HEK293 (cell line): ENCODE results near the gene FBXO9.
A peak's percentile ranks its signal among the peaks of the same experiment; 100 is the strongest.

Experiments
- CTCF ChIA-PET: fragments of 350-600 bp; formaldehyde crosslinking; extraction: SDS; loops from one replicate; lab custom pipeline; 2021; ENCODE audit warnings: antibody characterized with exemption; lab: Yijun Ruan, JAX
- POLR2A ChIA-PET: fragments of 300-600 bp; formaldehyde crosslinking; extraction: SDS; loops from one replicate; lab custom pipeline; 2020; ENCODE audit warnings: antibody characterized with exemption, inconsistent platforms; lab: Yijun Ruan, JAX
- H3K27ac ChIP-seq: fragments of 200-500 bp; sonication (Bioruptor generic); 2 replicates; pipeline ENCODE4 v1.5.1; 2014; ENCODE audit warnings: low read depth, low read length, control low read depth, inconsistent platforms; ENCODE audit errors: extremely low read depth
- H3K36me3 ChIP-seq, 2 experiments: fragments of 200-500 bp in 1 of 2; sonication (Bioruptor generic) in 1 of 2; 1 replicate in 1 of 2; 2 replicates in 1 of 2; pipeline ENCODE4 v1.5.1; 2014 to 2017; ENCODE audit warnings: inconsistent platforms in 2 of 2, low read length in 2 of 2; ENCODE audit not compliant: control insufficient read depth in 2 of 2, insufficient read depth in 1 of 2
- H3K4me1 ChIP-seq: fragments of 200-500 bp; sonication (Bioruptor generic); 2 replicates; pipeline ENCODE4 v1.5.1; 2014; ENCODE audit warnings: mild to moderate bottlenecking, low read length, inconsistent platforms; ENCODE audit not compliant: control insufficient read depth, insufficient read depth
- H3K4me3 ChIP-seq: 2 replicates; pipeline ENCODE4 v1.5.1; 2011; ENCODE audit warnings: low read depth, mild to moderate bottlenecking, control low read depth, low read length, moderate library complexity
- H3K9me3 ChIP-seq: fragments of 200-500 bp; sonication (Bioruptor generic); 2 replicates; pipeline ENCODE4 v1.5.1; 2014; ENCODE audit warnings: low read depth, low read length, inconsistent platforms; ENCODE audit not compliant: control insufficient read depth, insufficient read depth
- OVOL3 ChIP-seq: fragments of 450-650 bp; formaldehyde crosslinking; IDR thresholded peaks from 2 replicates; pipeline ENCODE4 v1.5.1; 2016; ENCODE audit warnings: missing biosample characterization, missing genetic modification characterization
- SALL2 ChIP-seq: fragments of 450-650 bp; formaldehyde crosslinking; IDR thresholded peaks from 2 replicates; pipeline ENCODE4 v1.5.0; 2017; ENCODE audit warnings: missing biosample characterization, mild to moderate bottlenecking, missing genetic modification characterization, borderline replicate concordance
- SETDB1 ChIP-seq: IDR thresholded peaks from one replicate; pipeline ENCODE4 v1.6.1; 2017; ENCODE audit warnings: mild to moderate bottlenecking, low read length, moderate library complexity, mixed read lengths; ENCODE audit not compliant: insufficient read length
- ZBTB11 ChIP-seq: fragments of 450-650 bp; formaldehyde crosslinking; conservative IDR thresholded peaks from 2 replicates; pipeline ENCODE4 v1.5.1; 2016; ENCODE audit warnings: low read depth, missing biosample characterization, missing genetic modification characterization
- ZBTB44 ChIP-seq: fragments of 450-650 bp; IDR thresholded peaks from 2 replicates; pipeline ENCODE4 v1.5.1; 2018; ENCODE audit warnings: missing biosample characterization, mild to moderate bottlenecking, missing genetic modification characterization
- ZNF211 ChIP-seq: fragments of 450-650 bp; formaldehyde crosslinking; IDR thresholded peaks from 2 replicates; pipeline ENCODE4 v1.5.1; 2016; ENCODE audit warnings: low read depth, missing biosample characterization, missing genetic modification characterization
- ZNF585B ChIP-seq: fragments of 450-650 bp; formaldehyde crosslinking; IDR thresholded peaks from 2 replicates; pipeline ENCODE4 v1.5.1; 2016; ENCODE audit warnings: missing biosample characterization, missing genetic modification characterization
- ZSCAN30 ChIP-seq: fragments of 450-650 bp; IDR thresholded peaks from 2 replicates; pipeline ENCODE4 v1.5.1; 2018; ENCODE audit warnings: missing biosample characterization, mild to moderate bottlenecking, missing genetic modification characterization, moderate library complexity
- TF ChIP-seq, protein P1 (sequence below): fragments of 450-650 bp; formaldehyde crosslinking; conservative IDR thresholded peaks from 2 replicates; pipeline ENCODE4 v1.5.1; 2016; ENCODE audit warnings: low read depth, missing biosample characterization, missing genetic modification characterization
- TF ChIP-seq, protein P2 (sequence below): fragments of 450-650 bp; formaldehyde crosslinking; IDR thresholded peaks from 2 replicates; pipeline ENCODE4 v1.5.1; 2016; ENCODE audit warnings: missing biosample characterization, missing genetic modification characterization, borderline replicate concordance

Gene FBXO9

GRCh38 chr6:53113742-53114141, 48.5 kb downstream of the FBXO9 start (continued):
- TF ChIP-seq ZBTB44 (no peak), SALL2 (tag by site-specific recombination) (no peak), ZNF585B (tag by site-specific recombination) (no peak)
- TF ChIP-seq, protein P1, sequence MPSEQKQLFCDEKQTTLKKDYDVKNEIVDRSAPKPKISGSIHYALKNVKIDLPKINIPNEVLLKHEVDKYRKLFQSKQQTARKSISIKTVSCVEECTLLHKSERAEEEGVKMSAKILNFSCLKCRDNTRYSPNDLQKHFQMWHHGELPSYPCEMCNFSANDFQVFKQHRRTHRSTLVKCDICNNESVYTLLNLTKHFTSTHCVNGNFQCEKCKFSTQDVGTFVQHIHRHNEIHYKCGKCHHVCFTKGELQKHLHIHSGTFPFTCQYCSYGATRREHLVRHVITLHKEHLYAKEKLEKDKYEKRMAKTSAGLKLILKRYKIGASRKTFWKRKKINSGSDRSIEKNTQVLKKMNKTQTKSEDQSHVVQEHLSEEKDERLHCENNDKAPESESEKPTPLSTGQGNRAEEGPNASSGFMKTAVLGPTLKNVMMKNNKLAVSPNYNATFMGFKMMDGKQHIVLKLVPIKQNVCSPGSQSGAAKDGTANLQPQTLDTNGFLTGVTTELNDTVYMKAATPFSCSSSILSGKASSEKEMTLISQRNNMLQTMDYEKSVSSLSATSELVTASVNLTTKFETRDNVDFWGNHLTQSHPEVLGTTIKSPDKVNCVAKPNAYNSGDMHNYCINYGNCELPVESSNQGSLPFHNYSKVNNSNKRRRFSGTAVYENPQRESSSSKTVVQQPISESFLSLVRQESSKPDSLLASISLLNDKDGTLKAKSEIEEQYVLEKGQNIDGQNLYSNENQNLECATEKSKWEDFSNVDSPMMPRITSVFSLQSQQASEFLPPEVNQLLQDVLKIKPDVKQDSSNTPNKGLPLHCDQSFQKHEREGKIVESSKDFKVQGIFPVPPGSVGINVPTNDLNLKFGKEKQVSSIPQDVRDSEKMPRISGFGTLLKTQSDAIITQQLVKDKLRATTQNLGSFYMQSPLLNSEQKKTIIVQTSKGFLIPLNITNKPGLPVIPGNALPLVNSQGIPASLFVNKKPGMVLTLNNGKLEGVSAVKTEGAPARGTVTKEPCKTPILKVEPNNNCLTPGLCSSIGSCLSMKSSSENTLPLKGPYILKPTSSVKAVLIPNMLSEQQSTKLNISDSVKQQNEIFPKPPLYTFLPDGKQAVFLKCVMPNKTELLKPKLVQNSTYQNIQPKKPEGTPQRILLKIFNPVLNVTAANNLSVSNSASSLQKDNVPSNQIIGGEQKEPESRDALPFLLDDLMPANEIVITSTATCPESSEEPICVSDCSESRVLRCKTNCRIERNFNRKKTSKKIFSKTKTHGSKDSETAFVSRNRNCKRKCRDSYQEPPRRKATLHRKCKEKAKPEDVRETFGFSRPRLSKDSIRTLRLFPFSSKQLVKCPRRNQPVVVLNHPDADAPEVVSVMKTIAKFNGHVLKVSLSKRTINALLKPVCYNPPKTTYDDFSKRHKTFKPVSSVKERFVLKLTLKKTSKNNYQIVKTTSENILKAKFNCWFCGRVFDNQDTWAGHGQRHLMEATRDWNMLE = no peak
- TF ChIP-seq, all 188 proteins: peak for 0

DNA sequence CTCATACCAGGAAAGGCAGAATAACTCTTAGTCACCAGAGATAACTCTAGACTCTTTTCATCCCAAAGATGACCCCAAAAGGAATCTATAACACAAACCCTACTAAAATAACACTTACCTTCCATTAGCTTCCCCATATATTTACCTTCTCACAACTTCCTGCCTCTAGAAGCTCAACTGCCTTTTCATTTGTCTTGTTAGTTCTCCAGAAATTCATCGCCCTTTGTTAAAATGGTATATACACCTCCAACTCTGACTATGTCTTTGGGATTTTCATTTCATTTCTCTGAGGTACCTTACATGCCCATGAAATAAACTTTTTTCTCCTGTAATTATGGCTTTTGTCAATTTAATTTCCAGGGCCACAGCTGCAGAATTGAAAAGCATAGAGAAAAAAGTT, 49.9 kb downstream of the FBXO9 start:
- Histone ChIP-seq H3K27ac (no peak overlapping the region), H3K36me3 (no peaks in the 10 kb centered on the region), H3K9me3 (no peaks in the 10 kb centered on the region), H3K4me1 (peaks cover 11% of the 10 kb centered on the region), H3K4me3 (no peak overlapping the region)
- ChIA-PET POLR2A (no interaction called here), CTCF (no interaction called here)
- TF ChIP-seq ZSCAN30 (no peak), SETDB1 (peak; percentile 40), ZNF211 (tag by site-specific recombination) (peak; percentile 93)

GRCh38 chr6:53115741-53116140, 50.5 kb downstream of the FBXO9 start:
- Histone ChIP-seq H3K4me1 (peaks cover 16% of the 10 kb centered on the region), H3K4me3 (no peak overlapping the region), H3K27ac (no peak overlapping the region), H3K36me3 (no peaks in the 10 kb centered on the region), H3K9me3 (no peaks in the 10 kb centered on the region)
- POLR2A ChIA-PET = no interaction called here
- CTCF ChIA-PET = no interaction called here
- TF ChIP-seq OVOL3 (tag by site-specific recombination) = no peak
- TF ChIP-seq, protein P2, sequence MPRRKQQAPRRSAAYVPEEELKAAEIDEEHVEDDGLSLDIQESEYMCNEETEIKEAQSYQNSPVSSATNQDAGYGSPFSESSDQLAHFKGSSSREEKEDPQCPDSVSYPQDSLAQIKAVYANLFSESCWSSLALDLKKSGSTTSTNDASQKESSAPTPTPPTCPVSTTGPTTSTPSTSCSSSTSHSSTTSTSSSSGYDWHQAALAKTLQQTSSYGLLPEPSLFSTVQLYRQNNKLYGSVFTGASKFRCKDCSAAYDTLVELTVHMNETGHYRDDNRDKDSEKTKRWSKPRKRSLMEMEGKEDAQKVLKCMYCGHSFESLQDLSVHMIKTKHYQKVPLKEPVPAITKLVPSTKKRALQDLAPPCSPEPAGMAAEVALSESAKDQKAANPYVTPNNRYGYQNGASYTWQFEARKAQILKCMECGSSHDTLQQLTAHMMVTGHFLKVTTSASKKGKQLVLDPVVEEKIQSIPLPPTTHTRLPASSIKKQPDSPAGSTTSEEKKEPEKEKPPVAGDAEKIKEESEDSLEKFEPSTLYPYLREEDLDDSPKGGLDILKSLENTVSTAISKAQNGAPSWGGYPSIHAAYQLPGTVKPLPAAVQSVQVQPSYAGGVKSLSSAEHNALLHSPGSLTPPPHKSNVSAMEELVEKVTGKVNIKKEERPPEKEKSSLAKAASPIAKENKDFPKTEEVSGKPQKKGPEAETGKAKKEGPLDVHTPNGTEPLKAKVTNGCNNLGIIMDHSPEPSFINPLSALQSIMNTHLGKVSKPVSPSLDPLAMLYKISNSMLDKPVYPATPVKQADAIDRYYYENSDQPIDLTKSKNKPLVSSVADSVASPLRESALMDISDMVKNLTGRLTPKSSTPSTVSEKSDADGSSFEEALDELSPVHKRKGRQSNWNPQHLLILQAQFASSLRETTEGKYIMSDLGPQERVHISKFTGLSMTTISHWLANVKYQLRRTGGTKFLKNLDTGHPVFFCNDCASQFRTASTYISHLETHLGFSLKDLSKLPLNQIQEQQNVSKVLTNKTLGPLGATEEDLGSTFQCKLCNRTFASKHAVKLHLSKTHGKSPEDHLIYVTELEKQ (tag by site-specific recombination) = no peak
- no peak for TF ChIP-seq ZBTB11 (tag by site-specific recombination)
